GM12878 (cell line): ENCODE data around the gene SLC9A7. TPM values are rescaled to one million over a fixed set of nuclear protein-coding genes. Genes with fewer than 3 reads are reported as not detected.
A peak's percentile ranks its signal among the peaks of the same experiment; 100 is the strongest.

Experiments
- CBX5 ChIP-seq: sonication (generic); IDR thresholded peaks from 2 replicates; pipeline ENCODE4 v1.6.1; 2016; ENCODE audit warnings: low read depth, moderate library complexity, mild to moderate bottlenecking, inconsistent platforms
- CHD1 ChIP-seq: IDR thresholded peaks from 2 replicates; pipeline ENCODE4 v1.6.1; 2012; ENCODE audit warnings: low read depth, low read length, improper control_type of control experiment
- CUX1 ChIP-seq: IDR thresholded peaks from 2 replicates; pipeline ENCODE4 v1.6.1; 2012; ENCODE audit warnings: improper control_type of control experiment, low read depth, low read length; ENCODE audit not compliant: insufficient replicate concordance
- E2F8 ChIP-seq: fragments of 450-650 bp; IDR thresholded peaks from 2 replicates; pipeline ENCODE4 v1.6.1; 2018; ENCODE audit warnings: mild to moderate bottlenecking, low read depth, moderate library complexity; ENCODE audit not compliant: partially characterized antibody
- EED ChIP-seq: sonication (generic); IDR thresholded peaks from 2 replicates; pipeline ENCODE4 v1.6.1; 2016; ENCODE audit warnings: antibody characterized with exemption, low read depth
- FOXM1 ChIP-seq: IDR thresholded peaks from 2 replicates; pipeline ENCODE4 v1.6.1; 2012; ENCODE audit warnings: low read depth, mild to moderate bottlenecking, inconsistent platforms, low read length, moderate library complexity
- IKZF1 ChIP-seq: fragments of 450-650 bp; conservative IDR thresholded peaks from 2 replicates; pipeline ENCODE4 v1.6.1; 2017; ENCODE audit warnings: antibody characterized with exemption, mild to moderate bottlenecking
- KLF5 ChIP-seq: fragments of 450-650 bp; IDR thresholded peaks from 2 replicates; pipeline ENCODE4 v1.6.1; 2014; ENCODE audit warnings: mild to moderate bottlenecking; ENCODE audit not compliant: partially characterized antibody
- NFIC ChIP-seq: IDR thresholded peaks from 2 replicates; pipeline ENCODE4 v1.6.1; 2012; ENCODE audit warnings: low read depth, mild to moderate bottlenecking, inconsistent platforms, low read length, moderate library complexity
- NRF1 ChIP-seq: conservative IDR thresholded peaks from 2 replicates; pipeline ENCODE4 v1.6.1; 2011; ENCODE audit warnings: mild to moderate bottlenecking, low read depth, low read length, improper control_type of control experiment
- SPI1 ChIP-seq: IDR thresholded peaks from 2 replicates; pipeline ENCODE4 v1.6.1; 2011; ENCODE audit warnings: low read depth, mild to moderate bottlenecking, low read length, moderate library complexity, borderline replicate concordance; ENCODE audit not compliant: insufficient read depth
- polyA plus RNA-seq, 11 experiments: library from polyadenylated mRNA; depleted of rRNA in 4 of 11; unstranded in 6 of 11; stranded (reverse) in 5 of 11; fragments of >200 nt; fragmentation: Nextera tagmentation in 4 of 11; fragmentation: Illumina TruSeq in 1 of 11; extraction: Ambion mirVana in 4 of 11; extraction: Trizol in 1 of 11; gene quantifications; 1 replicate in 1 of 11; 2 replicates in 10 of 11; pipeline versions ENCODE4 v1.2.1 to v1.2.3, GENCODE V29; 2011 to 2016; ENCODE audit warnings: inconsistent platforms in 2 of 11, missing spikeins in 2 of 11, low read depth in 1 of 11
- total RNA-seq, 4 experiments: library from RNA; depleted of rRNA in 3 of 4; stranded (reverse); fragments of >200 nt in 3 of 4; fragmentation: Illumina TruSeq in 1 of 4; extraction: Trizol in 1 of 4; gene quantifications; 2 replicates each; pipeline versions ENCODE4 v1.2.1 to v1.2.3, GENCODE V29; 2013 to 2021
- TF ChIP-seq, protein P1 (sequence below): IDR thresholded peaks from 2 replicates; pipeline ENCODE4 v1.6.1; 2011; ENCODE audit warnings: borderline replicate concordance, low read depth, mild to moderate bottlenecking, moderate library complexity, low read length; ENCODE audit not compliant: insufficient read depth, poor library complexity, severe bottlenecking
- TF ChIP-seq, protein P2 (sequence below): fragments of 450-650 bp; IDR thresholded peaks from 2 replicates; pipeline ENCODE4 v1.6.1; 2017; ENCODE audit warnings: mild to moderate bottlenecking, moderate library complexity

SLC9A7 gene
- total and polyA plus RNA-seq, 10 of the 15 experiments (the other 5 are each of a cell fraction or from before 2014, with no cell fraction given): 5.0 to 62.8 (median 30.5) TPM

GRCh38 chrX:46791927-46792809 is 33.2 kb upstream of the SLC9A7 start (continued):
- TF ChIP-seq E2F8: no peak
- TF ChIP-seq FOXM1: 0 out of 2 replicates have a peak, but pooled peaks have one; percentile 22
- no peak for TF ChIP-seq CBX5
- TF ChIP-seq, protein P1, sequence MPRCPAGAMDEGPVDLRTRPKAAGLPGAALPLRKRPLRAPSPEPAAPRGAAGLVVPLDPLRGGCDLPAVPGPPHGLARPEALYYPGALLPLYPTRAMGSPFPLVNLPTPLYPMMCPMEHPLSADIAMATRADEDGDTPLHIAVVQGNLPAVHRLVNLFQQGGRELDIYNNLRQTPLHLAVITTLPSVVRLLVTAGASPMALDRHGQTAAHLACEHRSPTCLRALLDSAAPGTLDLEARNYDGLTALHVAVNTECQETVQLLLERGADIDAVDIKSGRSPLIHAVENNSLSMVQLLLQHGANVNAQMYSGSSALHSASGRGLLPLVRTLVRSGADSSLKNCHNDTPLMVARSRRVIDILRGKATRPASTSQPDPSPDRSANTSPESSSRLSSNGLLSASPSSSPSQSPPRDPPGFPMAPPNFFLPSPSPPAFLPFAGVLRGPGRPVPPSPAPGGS: no peak
- peak; percentile 29; the same call in 1 of the 2 replicates for TF ChIP-seq IKZF1
- TF ChIP-seq CHD1: no peak
- TF ChIP-seq NRF1: no peak
- TF ChIP-seq, protein P2, sequence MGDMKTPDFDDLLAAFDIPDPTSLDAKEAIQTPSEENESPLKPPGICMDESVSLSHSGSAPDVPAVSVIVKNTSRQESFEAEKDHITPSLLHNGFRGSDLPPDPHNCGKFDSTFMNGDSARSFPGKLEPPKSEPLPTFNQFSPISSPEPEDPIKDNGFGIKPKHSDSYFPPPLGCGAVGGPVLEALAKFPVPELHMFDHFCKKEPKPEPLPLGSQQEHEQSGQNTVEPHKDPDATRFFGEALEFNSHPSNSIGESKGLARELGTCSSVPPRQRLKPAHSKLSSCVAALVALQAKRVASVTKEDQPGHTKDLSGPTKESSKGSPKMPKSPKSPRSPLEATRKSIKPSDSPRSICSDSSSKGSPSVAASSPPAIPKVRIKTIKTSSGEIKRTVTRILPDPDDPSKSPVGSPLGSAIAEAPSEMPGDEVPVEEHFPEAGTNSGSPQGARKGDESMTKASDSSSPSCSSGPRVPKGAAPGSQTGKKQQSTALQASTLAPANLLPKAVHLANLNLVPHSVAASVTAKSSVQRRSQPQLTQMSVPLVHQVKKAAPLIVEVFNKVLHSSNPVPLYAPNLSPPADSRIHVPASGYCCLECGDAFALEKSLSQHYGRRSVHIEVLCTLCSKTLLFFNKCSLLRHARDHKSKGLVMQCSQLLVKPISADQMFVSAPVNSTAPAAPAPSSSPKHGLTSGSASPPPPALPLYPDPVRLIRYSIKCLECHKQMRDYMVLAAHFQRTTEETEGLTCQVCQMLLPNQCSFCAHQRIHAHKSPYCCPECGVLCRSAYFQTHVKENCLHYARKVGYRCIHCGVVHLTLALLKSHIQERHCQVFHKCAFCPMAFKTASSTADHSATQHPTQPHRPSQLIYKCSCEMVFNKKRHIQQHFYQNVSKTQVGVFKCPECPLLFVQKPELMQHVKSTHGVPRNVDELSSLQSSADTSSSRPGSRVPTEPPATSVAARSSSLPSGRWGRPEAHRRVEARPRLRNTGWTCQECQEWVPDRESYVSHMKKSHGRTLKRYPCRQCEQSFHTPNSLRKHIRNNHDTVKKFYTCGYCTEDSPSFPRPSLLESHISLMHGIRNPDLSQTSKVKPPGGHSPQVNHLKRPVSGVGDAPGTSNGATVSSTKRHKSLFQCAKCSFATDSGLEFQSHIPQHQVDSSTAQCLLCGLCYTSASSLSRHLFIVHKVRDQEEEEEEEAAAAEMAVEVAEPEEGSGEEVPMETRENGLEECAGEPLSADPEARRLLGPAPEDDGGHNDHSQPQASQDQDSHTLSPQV: no peak
- no peak for TF ChIP-seq CUX1
- TF ChIP-seq KLF5: no peak
- no peak for TF ChIP-seq EED
- no peak for TF ChIP-seq SPI1
- peak; percentile 67 for TF ChIP-seq NFIC
